Stimulated activated CD4-positive, alpha-beta T cell treated with anti-CD3 and anti-CD28 coated beads, Interleukin-1b, Interleukin-23, amount 100 ng/mL, for 4 hours (primary cell): ENCODE measurements around the gene CCDC92B.
"Not testable (repeated sequence)": the region's sequence is repeated elsewhere in the genome, so short reads cannot be mapped to it uniquely, and the experiment has no call there.

ENCODE experiments used
- DNase-seq, 2 donors: peaks; one replicate each; pipeline ENCODE4 v3.0.0-alpha.2; 2020; ENCODE audit warnings: low read depth in 2 of 2

Gene CCDC92B

DNA sequence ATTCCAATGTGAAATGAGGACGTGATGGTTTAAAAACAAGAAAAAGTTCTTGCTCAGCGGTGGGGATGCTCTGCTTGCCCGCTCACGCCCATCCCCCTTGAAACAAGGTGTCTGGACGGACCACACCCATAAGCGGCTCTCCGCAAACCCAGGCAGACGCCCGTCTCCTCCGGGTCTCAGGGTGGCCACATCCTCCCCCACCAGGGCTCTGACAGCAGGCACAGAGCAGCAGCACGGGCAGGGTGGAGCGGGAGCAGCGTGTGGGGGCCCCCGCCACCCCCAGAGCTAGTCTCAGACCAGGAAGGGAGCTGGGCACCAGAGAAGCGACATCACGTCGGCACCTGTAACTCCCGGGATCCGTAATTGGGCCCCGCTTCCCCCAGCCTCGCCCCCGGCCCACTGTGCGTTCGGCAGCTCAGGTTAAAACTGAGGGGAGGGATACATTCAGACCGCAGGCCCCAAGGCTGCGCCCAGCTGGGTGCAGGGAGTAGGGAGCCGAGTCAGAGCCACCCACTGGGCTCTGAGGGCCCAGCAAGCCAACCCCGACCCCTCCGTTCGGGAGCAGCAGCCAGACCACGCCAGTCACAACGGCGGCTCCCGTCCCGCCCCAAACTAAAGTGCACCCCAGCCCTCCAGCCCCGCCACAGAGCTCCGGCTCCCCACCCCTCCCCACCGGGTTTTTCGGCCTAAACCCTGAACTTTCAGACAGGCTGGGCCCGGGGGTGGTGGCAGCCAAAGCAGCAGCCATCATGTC lies 59.9 kb downstream of the CCDC92B start:
- DNase-seq, result no peak

DNA sequence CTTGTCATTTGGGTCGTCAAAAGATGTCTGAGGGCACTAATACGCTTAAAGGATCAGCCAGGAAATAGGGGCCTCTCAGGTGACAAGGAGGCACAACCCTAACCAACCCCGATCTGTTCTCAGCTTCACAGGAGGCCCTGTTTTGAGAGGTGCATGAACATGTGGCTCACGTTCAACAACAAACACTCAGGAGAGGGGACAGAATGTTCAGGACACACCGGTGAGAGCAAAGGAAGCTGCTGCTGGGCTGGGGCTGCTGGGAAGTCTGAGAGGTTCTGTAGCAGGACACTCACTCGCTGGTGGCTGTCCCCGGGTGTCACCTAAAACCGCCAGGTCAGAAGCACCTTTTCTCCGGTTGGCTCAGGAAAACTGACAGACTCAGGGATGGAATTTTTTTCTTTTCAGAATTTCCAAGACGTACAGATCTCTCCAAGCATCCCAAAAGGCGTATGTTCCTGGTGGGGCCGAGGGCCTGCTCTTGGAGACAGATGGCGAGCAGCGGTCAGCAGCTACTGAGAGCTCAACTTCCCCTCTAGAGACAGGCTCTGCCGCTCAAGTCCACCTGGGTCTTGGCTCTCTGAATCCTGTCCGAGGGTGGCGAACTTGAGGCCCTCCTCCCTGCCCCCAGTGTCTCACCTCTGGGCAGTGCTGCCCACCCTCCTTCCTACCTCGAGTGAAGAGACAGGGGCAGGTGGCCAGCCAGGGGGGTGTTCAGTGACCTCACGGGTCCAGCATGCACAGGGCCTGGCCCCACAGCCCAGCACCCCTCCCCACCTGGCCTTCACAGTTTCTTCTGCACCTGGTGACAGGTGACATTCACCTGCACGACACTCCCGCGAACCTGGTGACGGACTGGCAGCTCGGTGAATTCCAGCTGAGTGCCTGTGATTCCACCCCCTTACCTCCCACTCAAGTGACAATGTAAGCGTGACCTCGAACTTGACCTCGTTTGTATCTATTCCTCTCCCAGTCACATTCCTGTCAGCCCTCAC lies 60.8 kb downstream of the CCDC92B start:
- DNase-seq, result no peak

DNA sequence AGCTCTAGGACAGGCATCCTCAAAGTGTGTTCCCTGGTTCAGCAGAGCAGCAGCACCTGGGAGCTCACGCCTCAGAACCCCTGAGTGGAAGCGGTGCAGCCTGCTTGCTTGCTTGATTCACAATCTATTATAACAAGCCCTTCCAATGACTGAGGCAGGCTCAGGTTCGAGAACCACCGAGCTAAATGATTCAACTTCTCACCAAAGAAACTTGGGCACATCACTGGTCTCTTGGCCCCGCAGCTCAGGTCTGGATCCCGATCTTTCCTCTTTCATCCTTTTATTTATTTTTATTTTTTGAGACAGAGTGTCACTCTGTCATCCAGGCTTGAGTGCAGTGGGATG lies 62.4 kb downstream of the CCDC92B start:
- no peak for DNase-seq

DNA sequence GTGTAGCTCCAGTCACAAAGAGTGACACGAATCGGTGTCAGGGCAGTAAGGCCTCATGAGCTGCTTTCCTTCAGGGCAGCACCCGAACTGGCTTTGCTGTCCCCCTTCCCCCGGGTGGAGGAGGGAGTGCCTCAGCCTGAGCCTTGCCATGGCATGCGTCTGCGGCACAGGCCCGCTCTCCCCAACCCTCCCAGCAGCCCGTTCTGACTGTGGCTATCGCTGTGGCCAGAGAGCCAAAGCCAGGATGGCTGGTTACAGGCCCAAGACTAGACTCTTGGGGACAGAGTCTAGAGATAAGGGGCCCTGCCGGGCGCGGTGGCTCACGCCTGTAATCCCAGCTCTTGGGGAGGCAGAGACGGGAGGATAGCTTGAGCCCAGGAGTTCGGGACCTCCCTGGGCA lies 63.8 kb downstream of the CCDC92B start:
- no peak for DNase-seq

DNA sequence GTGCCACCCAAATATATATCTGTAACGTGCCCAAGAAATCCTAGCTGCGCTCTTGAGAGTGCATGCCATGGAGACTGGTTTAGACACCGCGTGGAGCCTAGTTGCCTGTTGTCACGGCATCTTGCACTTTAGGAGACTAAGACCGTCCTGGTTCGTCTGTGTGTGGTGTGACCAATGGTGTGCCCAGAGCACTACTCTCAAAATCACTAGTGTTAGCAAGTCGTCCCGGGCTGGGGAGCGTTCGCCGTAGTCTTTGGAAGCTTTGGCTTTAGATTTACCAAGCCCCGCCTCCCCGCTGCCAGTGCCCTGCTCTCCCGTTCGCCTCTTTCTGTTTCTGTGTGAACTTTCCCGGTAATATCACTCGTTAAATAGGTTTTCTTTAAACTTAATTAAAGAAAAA lies 64.9 kb downstream of the CCDC92B start:
- no peak for DNase-seq

DNA sequence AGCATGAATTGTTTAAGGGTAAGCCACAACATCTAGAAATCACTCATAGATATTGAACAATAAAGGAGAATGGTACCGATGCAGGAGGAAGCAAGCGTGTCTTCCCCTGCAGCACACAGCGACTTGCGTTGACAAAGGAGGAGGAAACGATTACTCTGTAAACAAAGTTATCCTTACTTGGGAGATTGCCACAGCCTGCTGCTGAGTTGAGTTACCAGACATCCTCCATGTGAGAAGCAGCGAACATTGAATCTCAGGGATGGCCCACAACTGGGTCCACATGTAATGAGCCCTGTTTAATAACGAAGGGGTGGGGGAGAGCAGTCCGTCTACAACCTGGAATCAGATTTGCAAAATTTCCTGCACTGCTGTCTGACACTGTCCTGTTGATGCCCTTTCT lies 65.5 kb downstream of the CCDC92B start:
- DNase-seq, result no peak

DNA sequence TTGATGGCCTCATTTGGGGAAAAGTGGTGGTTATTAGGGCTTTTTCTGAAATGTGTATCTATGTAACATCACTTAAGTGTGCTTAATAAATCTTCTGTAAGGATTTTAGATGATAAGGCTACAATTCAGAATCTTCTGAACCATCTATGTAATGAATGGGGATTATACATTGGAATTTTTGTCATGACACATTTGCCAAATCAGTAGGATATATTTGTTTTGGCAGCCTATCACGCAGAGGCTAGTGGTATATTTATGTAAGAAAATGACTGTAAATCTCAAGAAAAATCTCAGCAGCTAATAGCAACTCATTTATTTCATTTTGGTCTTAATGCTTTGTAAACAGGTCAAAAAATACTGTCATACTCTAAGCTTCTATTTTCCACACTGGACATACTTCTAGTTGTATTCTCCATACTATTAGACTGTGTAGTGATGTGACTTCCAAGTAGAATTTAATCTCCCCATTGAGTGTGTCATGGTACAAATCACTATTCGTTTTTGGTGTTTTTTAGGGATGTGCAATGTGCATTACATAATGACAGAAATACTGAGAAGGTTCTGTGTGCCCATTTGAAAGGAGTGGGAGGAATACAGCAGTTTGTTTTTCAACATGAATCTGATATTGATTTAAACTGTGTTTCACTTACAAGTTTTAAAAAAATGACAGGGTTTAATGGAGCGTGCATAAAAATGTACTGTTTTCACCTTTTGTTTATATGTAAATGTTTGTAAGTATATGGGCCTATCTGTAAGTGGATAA lies 67.1 kb downstream of the CCDC92B start:
- DNase-seq, result no peak

DNA sequence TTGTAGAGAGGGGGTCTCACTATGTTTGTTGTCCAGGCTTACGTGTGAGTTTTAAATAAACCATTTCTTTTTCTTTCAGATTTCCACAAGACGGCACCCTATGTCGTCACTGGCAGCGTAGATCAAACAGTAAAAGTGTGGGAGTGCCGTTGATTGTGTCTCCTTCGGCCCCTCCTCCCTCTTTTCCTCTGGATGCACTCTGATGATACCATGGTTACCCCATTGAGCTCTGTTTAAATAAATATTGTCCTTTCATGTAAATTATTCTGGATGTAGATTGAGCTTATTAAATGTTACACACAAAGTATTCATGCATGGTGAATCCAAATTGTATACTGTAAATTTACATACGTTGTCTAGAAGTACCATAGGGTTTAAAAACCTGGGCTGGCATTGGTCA lies 67.8 kb downstream of the CCDC92B start:
- no peak for DNase-seq

DNA sequence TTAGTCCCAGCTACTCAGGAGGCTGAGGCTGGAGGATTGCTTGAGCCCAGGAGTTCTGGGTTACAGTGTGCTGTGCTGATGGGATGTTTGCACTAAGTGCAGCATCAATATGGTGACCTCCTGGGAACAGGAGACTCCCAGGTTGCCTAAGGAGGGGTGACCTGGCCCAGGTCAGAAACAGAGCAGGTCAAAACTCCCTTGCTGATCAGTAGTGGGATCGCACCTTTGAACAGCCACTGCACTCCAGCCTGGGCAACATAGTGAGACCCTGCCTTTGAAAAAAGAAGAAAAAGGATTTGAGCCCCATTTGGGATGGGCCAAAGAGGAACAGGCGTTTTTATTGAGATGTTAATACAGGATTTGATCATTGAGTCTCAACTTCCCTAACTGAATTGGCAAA lies 68.5 kb downstream of the CCDC92B start:
- DNase-seq, result no peak

DNA sequence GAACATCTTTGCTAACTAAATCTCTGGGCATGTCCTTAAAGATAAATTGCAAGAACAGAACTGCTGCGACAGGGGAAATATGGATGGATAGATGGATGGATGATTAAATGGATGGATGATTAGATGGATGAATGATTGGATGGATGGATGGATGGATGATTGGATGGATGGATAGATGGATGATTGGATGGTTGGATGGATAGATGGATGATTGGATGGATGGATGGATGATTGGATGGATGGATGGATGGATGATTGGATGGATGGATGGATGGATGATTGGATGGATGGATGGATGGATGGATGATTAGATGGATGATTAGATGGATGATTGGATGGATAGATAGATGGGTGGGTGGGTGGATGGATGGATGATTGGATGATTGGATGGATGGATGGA lies 70.2 kb downstream of the CCDC92B start:
- DNase-seq, result not testable (repeated sequence)
